NCI-H82 (cell line): ENCODE measurements around the gene NMNAT3.

Experiments used
- DNase-seq: peaks from one replicate; lab custom pipeline; 2025; lab: John Stamatoyannopoulos, UW

The NMNAT3 gene

GRCh38 chr3:139521144-139521543, 156.6 kb downstream of the NMNAT3 start:
- DNase-seq, result no peak

GRCh38 chr3:139519998-139520737, 157.6 kb downstream of the NMNAT3 start:
- DNase-seq, result peak; percentile 74

GRCh38 chr3:139518926-139519842, 158.6 kb downstream of the NMNAT3 start:
- DNase-seq, result peak; percentile 77

- DNase-seq, result no peak
Observed at GRCh38 chr3:139518306-139518705, 159.5 kb downstream of the NMNAT3 start.

- no peak for DNase-seq
Observed at GRCh38 chr3:139517321-139518065, 160.3 kb downstream of the NMNAT3 start.

- DNase-seq, result no peak
Observed at GRCh38 chr3:139514741-139515140, 163.0 kb downstream of the NMNAT3 start.
